GM20000 (cell line): ENCODE results near the gene PHGDH.
"Not testable (repeated sequence)": the region's sequence is repeated elsewhere in the genome, so short reads cannot be mapped to it uniquely, and the experiment has no call there.

Experiments
- DNase-seq: peaks from one replicate; pipeline ENCODE4 v3.0.0; 2012; ENCODE audit warnings: low spot score
- TF ChIP-seq, protein P1 (sequence below): IDR thresholded peaks from 2 replicates; pipeline ENCODE4 v1.5.1; 2012; ENCODE audit warnings: mild to moderate bottlenecking, control low read depth; ENCODE audit errors: extremely low read depth, missing control alignments

Gene PHGDH

DNA sequence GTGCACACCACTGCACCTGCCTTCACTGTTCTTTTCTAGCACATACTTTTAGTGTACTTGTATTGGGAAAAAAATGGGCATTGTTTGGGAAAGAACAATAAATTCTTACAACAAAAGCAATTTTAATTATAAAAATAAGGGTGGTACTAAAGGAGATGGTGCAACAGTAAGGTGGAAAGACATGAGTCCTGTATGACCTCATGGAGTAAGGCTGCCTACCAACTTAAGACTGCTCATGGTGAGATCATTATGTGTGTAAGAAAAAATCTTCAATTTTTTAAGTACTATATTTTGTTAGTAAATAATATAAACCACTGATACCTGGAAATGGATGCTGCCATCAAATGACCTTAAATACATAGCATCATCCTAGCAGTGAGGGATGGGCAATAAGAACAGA is 29.6 kb upstream of the PHGDH start:
- TF ChIP-seq, protein P1, sequence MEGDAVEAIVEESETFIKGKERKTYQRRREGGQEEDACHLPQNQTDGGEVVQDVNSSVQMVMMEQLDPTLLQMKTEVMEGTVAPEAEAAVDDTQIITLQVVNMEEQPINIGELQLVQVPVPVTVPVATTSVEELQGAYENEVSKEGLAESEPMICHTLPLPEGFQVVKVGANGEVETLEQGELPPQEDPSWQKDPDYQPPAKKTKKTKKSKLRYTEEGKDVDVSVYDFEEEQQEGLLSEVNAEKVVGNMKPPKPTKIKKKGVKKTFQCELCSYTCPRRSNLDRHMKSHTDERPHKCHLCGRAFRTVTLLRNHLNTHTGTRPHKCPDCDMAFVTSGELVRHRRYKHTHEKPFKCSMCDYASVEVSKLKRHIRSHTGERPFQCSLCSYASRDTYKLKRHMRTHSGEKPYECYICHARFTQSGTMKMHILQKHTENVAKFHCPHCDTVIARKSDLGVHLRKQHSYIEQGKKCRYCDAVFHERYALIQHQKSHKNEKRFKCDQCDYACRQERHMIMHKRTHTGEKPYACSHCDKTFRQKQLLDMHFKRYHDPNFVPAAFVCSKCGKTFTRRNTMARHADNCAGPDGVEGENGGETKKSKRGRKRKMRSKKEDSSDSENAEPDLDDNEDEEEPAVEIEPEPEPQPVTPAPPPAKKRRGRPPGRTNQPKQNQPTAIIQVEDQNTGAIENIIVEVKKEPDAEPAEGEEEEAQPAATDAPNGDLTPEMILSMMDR = no peak
- no peak for DNase-seq

- TF ChIP-seq, protein P1 = no peak
- DNase-seq = no peak
These were observed 27.8 kb upstream of the PHGDH start for GRCh38 chr1:119683893-119684292.

DNA sequence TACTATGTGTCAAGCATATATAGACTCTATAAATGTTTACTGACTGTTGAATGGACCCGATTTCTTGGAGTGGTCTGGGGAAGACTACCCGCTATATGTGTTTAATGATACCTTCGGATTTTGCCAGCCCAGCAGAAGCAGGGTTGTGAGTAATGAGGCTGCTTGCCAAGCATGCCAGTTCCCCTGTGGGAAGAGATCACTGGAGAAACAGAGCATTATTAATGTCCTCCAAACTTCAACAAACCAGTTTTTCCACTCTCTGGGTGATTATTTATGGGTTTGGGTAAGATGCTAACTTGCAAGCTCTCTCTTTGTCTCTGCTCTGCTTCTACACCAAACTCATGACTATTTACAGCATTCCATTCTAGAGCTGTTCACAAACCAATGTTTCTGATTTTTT is 25.1 kb upstream of the PHGDH start:
- TF ChIP-seq, protein P1 = no peak
- no peak for DNase-seq

DNA sequence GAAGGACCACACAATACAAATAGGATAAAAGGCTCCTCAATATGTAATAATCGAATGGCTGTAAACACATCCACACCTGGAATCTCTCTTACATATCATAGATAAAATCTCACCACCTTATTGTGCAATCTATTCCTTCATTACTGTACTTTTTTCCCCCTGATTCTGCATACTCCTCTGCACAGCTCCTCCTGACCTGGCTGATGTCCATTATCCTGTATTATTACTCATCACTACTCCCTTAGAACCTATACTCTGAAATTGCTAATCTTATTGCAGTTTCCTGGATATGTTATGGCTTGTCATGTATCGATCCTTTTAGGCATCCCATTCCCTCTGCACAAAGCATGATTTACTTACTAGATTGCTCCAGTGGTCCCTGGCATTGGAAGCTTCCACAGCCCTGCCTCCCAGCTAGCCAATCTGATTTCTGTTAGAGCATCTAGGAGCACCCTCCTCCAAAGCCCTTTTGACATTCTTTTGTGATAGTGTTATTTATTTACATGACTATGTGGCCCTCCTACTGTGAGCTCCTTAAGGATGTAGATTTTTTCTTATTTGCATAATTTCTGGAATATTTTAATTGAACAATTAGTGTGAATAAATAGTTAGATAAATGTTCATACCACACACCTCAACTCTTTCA is 24.2 kb upstream of the PHGDH start:
- no peak for DNase-seq
- TF ChIP-seq, protein P1 = no peak

DNA sequence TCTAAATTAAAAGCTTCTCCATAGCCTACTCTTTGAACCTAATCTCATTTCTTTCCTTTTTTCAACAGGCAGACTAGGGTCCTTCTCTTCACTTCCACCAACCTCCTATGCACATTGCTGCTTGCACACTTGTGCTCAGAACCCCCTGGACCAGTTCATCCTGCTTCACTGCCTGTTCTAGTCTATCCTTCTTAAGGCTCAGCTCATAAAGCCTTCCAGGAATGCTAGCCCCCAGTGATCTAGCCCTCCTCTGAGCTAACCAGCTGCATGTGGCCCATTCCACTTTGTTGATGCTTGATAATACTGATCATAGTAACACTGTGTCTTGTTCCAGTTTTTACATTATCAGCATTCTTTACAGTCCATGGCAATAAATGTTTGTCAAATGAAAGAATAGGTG is 22.9 kb upstream of the PHGDH start:
- no peak for DNase-seq
- TF ChIP-seq, protein P1 = no peak

- DNase-seq = no peak
- TF ChIP-seq, protein P1 = no peak
These were observed 22.2 kb upstream of the PHGDH start for GRCh38 chr1:119689511-119689910.

GRCh38 chr1:119696863-119697262 is 14.9 kb upstream of the PHGDH start:
- DNase-seq = not testable (repeated sequence)

- TF ChIP-seq, protein P1 = no peak
- DNase-seq = no peak
These were observed 14.1 kb upstream of the PHGDH start for GRCh38 chr1:119697598-119697997.
